Endothelial cell of umbilical vein (primary cell): ENCODE measurements around the gene RNLS. TPM values are rescaled to one million over a fixed set of nuclear protein-coding genes. Genes with fewer than 3 reads are reported as not detected.

Experiments
- BruUV-seq: library from RNA; stranded (reverse); fragments of 400-500 nt; replicated peaks from 2 replicates; lab custom pipeline; 2021; lab: Mats Ljungman, UMichigan
- CTCF ChIA-PET: fragments of 300-600, 350-600 bp; sonication (Branson Sonifier 250); formaldehyde crosslinking; loops from one replicate; lab custom pipeline; 2021; ENCODE audit warnings: antibody characterized with exemption, inconsistent platforms; lab: Charles Lee
- POLR2A ChIA-PET: fragments of 300-600, 350-600 bp; sonication (Branson Sonifier 250); formaldehyde crosslinking; loops from one replicate; lab custom pipeline; 2021; ENCODE audit warnings: antibody characterized with exemption, inconsistent platforms; lab: Charles Lee
- DNase-seq: peaks from one replicate; pipeline ENCODE4 v3.0.0-alpha.2; 2011; ENCODE audit warnings: low read depth, low spot score
- FAIRE-seq: peaks from 2 replicates; lab custom pipeline; 2011; peaks lifted over from hg19 to GRCh38; lab: Jason Lieb, UNC
- H2AFZ ChIP-seq: 2 replicates; pipeline ENCODE4 v1.6.0; 2012; ENCODE audit warnings: low read depth, low read length, control low read depth, inconsistent platforms
- H3K27ac ChIP-seq: 2 replicates; pipeline ENCODE4 v1.5.1; 2011; ENCODE audit warnings: low read depth, mild to moderate bottlenecking, control low read depth, low read length, moderate library complexity; ENCODE audit not compliant: insufficient read depth
- H3K27me3 ChIP-seq, 2 experiments: 2 replicates each; pipeline versions ENCODE4 v1.6.0 to v1.6.1; 2011; ENCODE audit warnings: low read length in 2 of 2, mixed read lengths in 1 of 2; ENCODE audit not compliant: control insufficient read depth in 2 of 2, insufficient read depth in 2 of 2
- H3K36me3 ChIP-seq, 2 experiments: 2 replicates in 1 of 2; 3 replicates in 1 of 2; pipeline ENCODE4 v1.5.1; 2011; ENCODE audit warnings: low read length in 2 of 2, mild to moderate bottlenecking in 1 of 2, moderate library complexity in 1 of 2; ENCODE audit not compliant: control insufficient read depth in 2 of 2, insufficient read depth in 2 of 2; ENCODE audit errors: extremely low read depth in 1 of 2
- H3K4me1 ChIP-seq: 3 replicates; pipeline ENCODE4 v1.5.1; 2011; ENCODE audit warnings: mild to moderate bottlenecking, low read length; ENCODE audit not compliant: control insufficient read depth, insufficient read depth; ENCODE audit errors: extremely low read depth
- H3K4me2 ChIP-seq: 2 replicates; pipeline ENCODE4 v1.6.1; 2011; ENCODE audit warnings: low read length, control low read depth, mixed read lengths; ENCODE audit not compliant: insufficient read depth
- H3K4me3 ChIP-seq, 3 experiments: fragments of 200-600 bp in 1 of 3; sonication (generic), shearing (Covaris generic) in 1 of 3; replicated peaks in 1 of 3; 2 replicates each; pipeline ENCODE4 v1.5.1; 2011 to 2016; ENCODE audit warnings: control low read depth in 3 of 3, low read length in 3 of 3, mild to moderate bottlenecking in 2 of 3, inconsistent platforms in 1 of 3, low read depth in 1 of 3, moderate library complexity in 1 of 3; ENCODE audit not compliant: insufficient read depth in 1 of 3
- H3K79me2 ChIP-seq: 2 replicates; pipeline ENCODE4 v1.6.0; 2012; ENCODE audit warnings: low read length, inconsistent platforms; ENCODE audit not compliant: control insufficient read depth, insufficient read depth
- H3K9ac ChIP-seq: replicated peaks from 2 replicates; pipeline ENCODE3; 2011; ENCODE audit warnings: low read length, control low read depth; ENCODE audit not compliant: insufficient read depth; ENCODE audit errors: extremely low read depth
- H3K9me1 ChIP-seq: replicated peaks from 3 replicates; pipeline ENCODE4 v1.6.0; 2011; ENCODE audit warnings: mild to moderate bottlenecking, low read length; ENCODE audit not compliant: control insufficient read depth, insufficient read depth; ENCODE audit errors: extremely low read depth
- H3K9me3 ChIP-seq: replicated peaks from 2 replicates; pipeline ENCODE4 v1.5.1; 2012; ENCODE audit warnings: low read length, inconsistent platforms; ENCODE audit not compliant: control insufficient read depth, insufficient read depth
- H4K20me1 ChIP-seq: replicated peaks from 2 replicates; pipeline ENCODE3; 2011; ENCODE audit warnings: mild to moderate bottlenecking, low read length; ENCODE audit not compliant: control insufficient read depth, insufficient read depth; ENCODE audit errors: extremely low read depth
- EZH2 ChIP-seq: IDR thresholded peaks from 2 replicates; pipeline ENCODE4 v1.6.1; 2012; ENCODE audit warnings: borderline replicate concordance, low read depth, mild to moderate bottlenecking, moderate library complexity, low read length, inconsistent platforms; ENCODE audit not compliant: severe bottlenecking
- FOS ChIP-seq: IDR thresholded peaks from 2 replicates; pipeline ENCODE4 v1.6.1; 2011; ENCODE audit warnings: mild to moderate bottlenecking, low read length, moderate library complexity, borderline replicate concordance; ENCODE audit not compliant: insufficient read depth
- GATA2 ChIP-seq: IDR thresholded peaks from 2 replicates; pipeline ENCODE4 v1.7.0; 2011; ENCODE audit warnings: low read depth, mild to moderate bottlenecking, moderate library complexity, mixed read lengths, low read length; ENCODE audit not compliant: insufficient read length, insufficient read depth
- JUN ChIP-seq: IDR thresholded peaks from 2 replicates; pipeline ENCODE4 v1.6.1; 2011; ENCODE audit warnings: borderline replicate concordance, low read depth; ENCODE audit not compliant: insufficient read length, insufficient read depth
- MAX ChIP-seq: IDR thresholded peaks from 2 replicates; pipeline ENCODE4 v1.6.1; 2011; ENCODE audit not compliant: insufficient read depth, insufficient read length
- MYC ChIP-seq: IDR thresholded peaks from one replicate; pipeline ENCODE4 v1.6.1; 2011; ENCODE audit warnings: mild to moderate bottlenecking, low read depth, low read length
- POLR2A ChIP-seq: IDR thresholded peaks from 2 replicates; pipeline ENCODE4 v1.6.1; 2012; ENCODE audit warnings: low read depth, mild to moderate bottlenecking, control low read depth, low read length
- POLR2AphosphoS5 ChIP-seq: IDR thresholded peaks from 2 replicates; pipeline ENCODE4 v1.6.1; 2012; ENCODE audit warnings: low read depth, mild to moderate bottlenecking, control low read depth, low read length, moderate library complexity; ENCODE audit not compliant: insufficient read depth
- dilution Hi-C: fragments of 300-500 bp; cut with MboI; formaldehyde crosslinking; loops from one replicate; pipeline ENCODE4 v1.15.0; 2019; ENCODE audit warnings: low sequenced_read_pairs; ENCODE audit not compliant: extremely low pct_ligation_motif_present
- intact Hi-C: fragments of 100-400 bp; cut with micrococcal nuclease; formaldehyde crosslinking; loops from one replicate; pipeline ENCODE4 v1.10.0; 2022
- polyA plus RNA-seq, 4 experiments: library from polyadenylated mRNA; depleted of rRNA in 3 of 4; stranded (reverse) in 3 of 4; unstranded in 1 of 4; fragments of >200 nt; gene quantifications; 2 replicates each; pipeline versions ENCODE4 v1.2.1 to v1.2.3, GENCODE V29; 2011 to 2012; ENCODE audit warnings: missing spikeins in 1 of 4
- total RNA-seq: library from RNA; stranded (reverse); gene quantifications from 2 replicates; pipeline ENCODE4 v1.2.3, GENCODE V29; 2021
- TF ChIP-seq, protein P1 (sequence below), 2 donors: IDR thresholded peaks; 1 replicate in 1 of 2; 2 replicates in 1 of 2; pipeline ENCODE4 v1.5.1; 2011; ENCODE audit warnings: low read length in 2 of 2, mild to moderate bottlenecking in 2 of 2, moderate library complexity in 2 of 2, control low read depth in 1 of 2, inconsistent platforms in 1 of 2, low read depth in 1 of 2; ENCODE audit not compliant: insufficient read depth in 1 of 2; ENCODE audit errors: extremely low read depth in 1 of 2

The RNLS gene
- total and polyA plus RNA-seq, 2 donors (not counting 3 experiments of a cell fraction or from before 2014, with no cell fraction given), result 2.5 to 4.6 TPM

GRCh38 chr10:88226891-88227290, 356.2 kb downstream of the RNLS start:
- ChIA-PET CTCF (no interaction called here), POLR2A (no interaction called here)
- Histone ChIP-seq H3K27ac (no peak overlapping the region), H3K36me3 (no peaks in the 10 kb centered on the region), H3K9me3 (no peaks in the 10 kb centered on the region), H4K20me1 (no peaks in the 10 kb centered on the region), H3K27me3 (peaks cover 1 to 2% of the 10 kb centered on the region in 2 experiments), H3K4me1 (no peaks in the 10 kb centered on the region), H3K4me3 (no peak overlapping the region), H2AFZ (no peak overlapping the region), H3K79me2 (no peaks in the 10 kb centered on the region), H3K9me1 (no peaks in the 10 kb centered on the region), H3K9ac (no peak overlapping the region), H3K4me2 (no peak overlapping the region)
- DNase-seq, result no peak
- TF ChIP-seq MAX, result no peak
- TF ChIP-seq MYC, result no peak
- TF ChIP-seq POLR2AphosphoS5, result no peak
- TF ChIP-seq EZH2, result no peak
- TF ChIP-seq, protein P1, sequence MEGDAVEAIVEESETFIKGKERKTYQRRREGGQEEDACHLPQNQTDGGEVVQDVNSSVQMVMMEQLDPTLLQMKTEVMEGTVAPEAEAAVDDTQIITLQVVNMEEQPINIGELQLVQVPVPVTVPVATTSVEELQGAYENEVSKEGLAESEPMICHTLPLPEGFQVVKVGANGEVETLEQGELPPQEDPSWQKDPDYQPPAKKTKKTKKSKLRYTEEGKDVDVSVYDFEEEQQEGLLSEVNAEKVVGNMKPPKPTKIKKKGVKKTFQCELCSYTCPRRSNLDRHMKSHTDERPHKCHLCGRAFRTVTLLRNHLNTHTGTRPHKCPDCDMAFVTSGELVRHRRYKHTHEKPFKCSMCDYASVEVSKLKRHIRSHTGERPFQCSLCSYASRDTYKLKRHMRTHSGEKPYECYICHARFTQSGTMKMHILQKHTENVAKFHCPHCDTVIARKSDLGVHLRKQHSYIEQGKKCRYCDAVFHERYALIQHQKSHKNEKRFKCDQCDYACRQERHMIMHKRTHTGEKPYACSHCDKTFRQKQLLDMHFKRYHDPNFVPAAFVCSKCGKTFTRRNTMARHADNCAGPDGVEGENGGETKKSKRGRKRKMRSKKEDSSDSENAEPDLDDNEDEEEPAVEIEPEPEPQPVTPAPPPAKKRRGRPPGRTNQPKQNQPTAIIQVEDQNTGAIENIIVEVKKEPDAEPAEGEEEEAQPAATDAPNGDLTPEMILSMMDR (IDR thresholded peaks at IDR 0.05; ENCODE audit: extremely low read depth in 1 of 2, insufficient read depth in 1 of 2, low read depth in 1 of 2, low read length in 2 of 2), result no peak
- TF ChIP-seq GATA2, result no peak
- TF ChIP-seq FOS, result no peak
- no peak for TF ChIP-seq JUN
- TF ChIP-seq POLR2A, result no peak
- FAIRE-seq, result no peak
- no TSS peak for BruUV-seq
- intact Hi-C loops (no loop called here), dilution Hi-C loops (no loop called here)
